Measurements from ENCODE around the gene SERGEF.

Gene SERGEF

GRCh38 chr11:17859552-17859951 is 153.3 kb downstream of the SERGEF start:
- DNase-seq (ENCODE audit: low spot score), result no peak

GRCh38 chr11:17855531-17856290 is 157.1 kb downstream of the SERGEF start:
- no peak for DNase-seq (ENCODE audit: low spot score)

GRCh38 chr11:17853280-17853679 is 159.6 kb downstream of the SERGEF start:
- no peak for DNase-seq (ENCODE audit: low spot score)

GRCh38 chr11:17852246-17852645 is 160.6 kb downstream of the SERGEF start:
- DNase-seq (ENCODE audit: low spot score), result peak; percentile 17

- no peak for DNase-seq (ENCODE audit: low spot score)
These were observed 161.2 kb downstream of the SERGEF start for GRCh38 chr11:17851697-17852096.

- DNase-seq (ENCODE audit: low spot score), result no peak
These were observed 162.5 kb downstream of the SERGEF start for GRCh38 chr11:17850336-17850735.

- DNase-seq (ENCODE audit: low spot score), result no peak
These were observed 164.1 kb downstream of the SERGEF start for GRCh38 chr11:17848715-17849114.

GRCh38 chr11:17846852-17847453 is 165.9 kb downstream of the SERGEF start:
- DNase-seq (ENCODE audit: low spot score), result peak; percentile 74

- DNase-seq (ENCODE audit: low spot score), result peak; percentile 44
These were observed 167.4 kb downstream of the SERGEF start for GRCh38 chr11:17845431-17845881.

- DNase-seq (ENCODE audit: low spot score), result peak; percentile 15
These were observed 172.7 kb downstream of the SERGEF start for GRCh38 chr11:17840101-17840548.

GRCh38 chr11:17839450-17839849 is 173.4 kb downstream of the SERGEF start:
- DNase-seq (ENCODE audit: low spot score), result no peak

GRCh38 chr11:17838102-17838501 is 174.7 kb downstream of the SERGEF start:
- no peak for DNase-seq (ENCODE audit: low spot score)

GRCh38 chr11:17831883-17832282 is 181.0 kb downstream of the SERGEF start:
- DNase-seq (ENCODE audit: low spot score), result no peak

- DNase-seq (ENCODE audit: low spot score), result no peak
These were observed 181.6 kb downstream of the SERGEF start for GRCh38 chr11:17831228-17831627.

- no peak for DNase-seq (ENCODE audit: low spot score)
These were observed 184.5 kb downstream of the SERGEF start for GRCh38 chr11:17828311-17828751.

- DNase-seq (ENCODE audit: low spot score), result no peak
These were observed 185.8 kb downstream of the SERGEF start for GRCh38 chr11:17827006-17827405.

- no peak for DNase-seq (ENCODE audit: low spot score)
These were observed 190.5 kb downstream of the SERGEF start for GRCh38 chr11:17822401-17822781.

GRCh38 chr11:17821648-17822400 is 191.0 kb downstream of the SERGEF start:
- DNase-seq (ENCODE audit: low spot score), result no peak

- DNase-seq (ENCODE audit: low spot score), result peak; percentile 34
These were observed 196.5 kb downstream of the SERGEF start for GRCh38 chr11:17816232-17816931.

GRCh38 chr11:17814546-17814945 is 198.3 kb downstream of the SERGEF start:
- DNase-seq (ENCODE audit: low spot score), result no peak

- peak; percentile 23 for DNase-seq (ENCODE audit: low spot score)
These were observed 199.3 kb downstream of the SERGEF start for GRCh38 chr11:17813391-17814059.

- no peak for DNase-seq (ENCODE audit: low spot score)
These were observed 200.0 kb downstream of the SERGEF start for GRCh38 chr11:17812865-17813187.

All from kidney tubule cell (primary cell).